ENCODE measurements around the gene KCNC2. TPM values are rescaled to one million over a fixed set of nuclear protein-coding genes. Genes with fewer than 3 reads are reported as not detected.

KCNC2 gene
- total RNA-seq, 1 experiment from 2014 or later = not detected

DNA sequence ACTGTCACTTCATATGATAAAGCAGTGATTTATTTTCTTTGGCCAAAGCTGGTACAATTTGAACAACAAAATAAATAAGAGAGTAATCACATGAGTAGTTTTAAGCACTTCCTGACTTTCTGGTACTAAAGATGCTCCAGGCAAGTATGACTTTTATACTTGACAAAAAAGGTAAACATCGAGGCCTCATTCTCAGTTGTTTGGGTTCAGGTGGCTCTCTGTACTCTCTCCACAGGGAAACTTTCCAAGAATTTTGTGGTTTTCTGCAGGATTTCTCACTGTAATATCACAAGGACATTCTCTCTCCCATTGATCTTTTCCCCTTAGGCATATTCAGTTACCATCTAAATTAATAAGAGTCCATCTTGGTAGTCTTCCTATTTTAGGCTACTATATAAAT is 26.6 kb upstream of the KCNC2 start:
- Histone ChIP-seq H3K4me1 (ENCODE audit: control insufficient read depth, insufficient read depth, low read length) (no peaks in the 10 kb centered on the region), H3K9me3 (ENCODE audit: control insufficient read depth, insufficient read depth, low read depth, low read length) (peaks cover 21% of the 10 kb centered on the region; the same call in 1 of the 2 replicates), H3K4me3 (ENCODE audit: low read depth in 2 of 2, low read length in 2 of 2) (no peak overlapping the region), H3K27ac (ENCODE audit: low read length) (no peak overlapping the region), H3K36me3 (ENCODE audit: control insufficient read depth, insufficient read depth, low read length) (no peaks in the 10 kb centered on the region), H3K27me3 (ENCODE audit: control insufficient read depth, insufficient read depth, low read length) (no peaks in the 10 kb centered on the region)
- DNase-seq (ENCODE audit: low read depth, low spot score) (no peak), ATAC-seq (no peak; the same call in 1 of the 2 replicates)
- intact Hi-C loops (cut with micrococcal nuclease; ENCODE audit: unreplicated experiment) (no loop called here), in situ Hi-C loops (cut with HindIII; ENCODE audit: low pct_unique_long_range_greater_than_20kb, low sequenced_read_pairs) (no loop called here)
- POLR2A ChIA-PET = no interaction called here
- 0 out of 2 replicates have a peak, but pooled peaks have one; percentile 19 for TF ChIP-seq TCF7L2 (IDR thresholded peaks at IDR 0.05; ENCODE audit: low read depth, low read length)
- TF ChIP-seq SIN3A (IDR thresholded peaks at IDR 0.05; ENCODE audit: borderline replicate concordance, insufficient read depth, low read depth, low read length) = no peak
- CTCF ChIA-PET = no interaction called here
- BruUV-seq (replicated peaks) = no TSS peak

DNA sequence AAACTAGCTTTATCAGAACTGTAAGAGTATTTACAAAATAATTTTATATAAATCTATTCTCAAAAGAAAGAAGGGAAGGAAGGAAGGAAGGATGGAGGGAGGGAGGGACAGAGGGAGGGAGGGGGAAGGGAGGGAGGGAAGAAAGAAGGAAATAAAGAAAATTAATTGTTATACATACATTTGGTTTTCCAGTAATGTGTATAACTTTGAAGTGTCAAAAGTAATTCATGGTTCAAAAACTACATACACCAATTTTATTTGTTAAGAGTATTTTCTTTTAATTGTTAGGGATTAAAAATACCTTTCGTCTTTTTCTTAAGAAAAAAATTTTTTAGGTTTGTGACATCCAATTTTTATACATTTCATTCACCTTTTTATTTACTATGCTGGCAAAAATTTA is 17.5 kb upstream of the KCNC2 start:
- intact Hi-C loops (cut with micrococcal nuclease; ENCODE audit: unreplicated experiment) (no loop called here), in situ Hi-C loops (cut with HindIII; ENCODE audit: low pct_unique_long_range_greater_than_20kb, low sequenced_read_pairs) (no loop called here)
- Histone ChIP-seq H3K4me3 (ENCODE audit: low read depth in 2 of 2, low read length in 2 of 2) (no peak overlapping the region), H3K4me1 (ENCODE audit: control insufficient read depth, insufficient read depth, low read length) (no peaks in the 10 kb centered on the region), H3K27ac (ENCODE audit: low read length) (no peak overlapping the region), H3K27me3 (ENCODE audit: control insufficient read depth, insufficient read depth, low read length) (no peaks in the 10 kb centered on the region), H3K36me3 (ENCODE audit: control insufficient read depth, insufficient read depth, low read length) (no peaks in the 10 kb centered on the region), H3K9me3 (ENCODE audit: control insufficient read depth, insufficient read depth, low read depth, low read length) (no peaks in the 10 kb centered on the region; the same call in 1 of the 2 replicates)
- no TSS peak for BruUV-seq (replicated peaks)
- no peak for ATAC-seq
- no peak for DNase-seq (ENCODE audit: low read depth, low spot score)
- POLR2A ChIA-PET = interaction anchor here (0.6 kb wide), 1 partner anchor 467 kb away, joined by 3 read pairs; no protein-coding TSS in a partner anchor
- TF ChIP-seq POLR2AphosphoS5 (IDR thresholded peaks at IDR 0.05; ENCODE audit: low read depth, low read length) = no peak
- TF ChIP-seq, protein P1, sequence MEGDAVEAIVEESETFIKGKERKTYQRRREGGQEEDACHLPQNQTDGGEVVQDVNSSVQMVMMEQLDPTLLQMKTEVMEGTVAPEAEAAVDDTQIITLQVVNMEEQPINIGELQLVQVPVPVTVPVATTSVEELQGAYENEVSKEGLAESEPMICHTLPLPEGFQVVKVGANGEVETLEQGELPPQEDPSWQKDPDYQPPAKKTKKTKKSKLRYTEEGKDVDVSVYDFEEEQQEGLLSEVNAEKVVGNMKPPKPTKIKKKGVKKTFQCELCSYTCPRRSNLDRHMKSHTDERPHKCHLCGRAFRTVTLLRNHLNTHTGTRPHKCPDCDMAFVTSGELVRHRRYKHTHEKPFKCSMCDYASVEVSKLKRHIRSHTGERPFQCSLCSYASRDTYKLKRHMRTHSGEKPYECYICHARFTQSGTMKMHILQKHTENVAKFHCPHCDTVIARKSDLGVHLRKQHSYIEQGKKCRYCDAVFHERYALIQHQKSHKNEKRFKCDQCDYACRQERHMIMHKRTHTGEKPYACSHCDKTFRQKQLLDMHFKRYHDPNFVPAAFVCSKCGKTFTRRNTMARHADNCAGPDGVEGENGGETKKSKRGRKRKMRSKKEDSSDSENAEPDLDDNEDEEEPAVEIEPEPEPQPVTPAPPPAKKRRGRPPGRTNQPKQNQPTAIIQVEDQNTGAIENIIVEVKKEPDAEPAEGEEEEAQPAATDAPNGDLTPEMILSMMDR (IDR thresholded peaks at IDR 0.05) = no peak
- no peak for TF ChIP-seq TCF7L2 (IDR thresholded peaks at IDR 0.05; ENCODE audit: low read depth, low read length)
- no peak for TF ChIP-seq SIN3A (IDR thresholded peaks at IDR 0.05; ENCODE audit: borderline replicate concordance, insufficient read depth, low read depth, low read length)
- TF ChIP-seq, protein P2, sequence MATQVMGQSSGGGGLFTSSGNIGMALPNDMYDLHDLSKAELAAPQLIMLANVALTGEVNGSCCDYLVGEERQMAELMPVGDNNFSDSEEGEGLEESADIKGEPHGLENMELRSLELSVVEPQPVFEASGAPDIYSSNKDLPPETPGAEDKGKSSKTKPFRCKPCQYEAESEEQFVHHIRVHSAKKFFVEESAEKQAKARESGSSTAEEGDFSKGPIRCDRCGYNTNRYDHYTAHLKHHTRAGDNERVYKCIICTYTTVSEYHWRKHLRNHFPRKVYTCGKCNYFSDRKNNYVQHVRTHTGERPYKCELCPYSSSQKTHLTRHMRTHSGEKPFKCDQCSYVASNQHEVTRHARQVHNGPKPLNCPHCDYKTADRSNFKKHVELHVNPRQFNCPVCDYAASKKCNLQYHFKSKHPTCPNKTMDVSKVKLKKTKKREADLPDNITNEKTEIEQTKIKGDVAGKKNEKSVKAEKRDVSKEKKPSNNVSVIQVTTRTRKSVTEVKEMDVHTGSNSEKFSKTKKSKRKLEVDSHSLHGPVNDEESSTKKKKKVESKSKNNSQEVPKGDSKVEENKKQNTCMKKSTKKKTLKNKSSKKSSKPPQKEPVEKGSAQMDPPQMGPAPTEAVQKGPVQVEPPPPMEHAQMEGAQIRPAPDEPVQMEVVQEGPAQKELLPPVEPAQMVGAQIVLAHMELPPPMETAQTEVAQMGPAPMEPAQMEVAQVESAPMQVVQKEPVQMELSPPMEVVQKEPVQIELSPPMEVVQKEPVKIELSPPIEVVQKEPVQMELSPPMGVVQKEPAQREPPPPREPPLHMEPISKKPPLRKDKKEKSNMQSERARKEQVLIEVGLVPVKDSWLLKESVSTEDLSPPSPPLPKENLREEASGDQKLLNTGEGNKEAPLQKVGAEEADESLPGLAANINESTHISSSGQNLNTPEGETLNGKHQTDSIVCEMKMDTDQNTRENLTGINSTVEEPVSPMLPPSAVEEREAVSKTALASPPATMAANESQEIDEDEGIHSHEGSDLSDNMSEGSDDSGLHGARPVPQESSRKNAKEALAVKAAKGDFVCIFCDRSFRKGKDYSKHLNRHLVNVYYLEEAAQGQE (IDR thresholded peaks at IDR 0.05; ENCODE audit: insufficient read depth in 1 of 2, low read depth in 2 of 2, low read length in 1 of 2) = no peak
- CTCF ChIA-PET = interaction anchor here (0.7 kb wide), 1 partner anchor 47 kb away, joined by 4 read pairs; no protein-coding TSS in a partner anchor

DNA sequence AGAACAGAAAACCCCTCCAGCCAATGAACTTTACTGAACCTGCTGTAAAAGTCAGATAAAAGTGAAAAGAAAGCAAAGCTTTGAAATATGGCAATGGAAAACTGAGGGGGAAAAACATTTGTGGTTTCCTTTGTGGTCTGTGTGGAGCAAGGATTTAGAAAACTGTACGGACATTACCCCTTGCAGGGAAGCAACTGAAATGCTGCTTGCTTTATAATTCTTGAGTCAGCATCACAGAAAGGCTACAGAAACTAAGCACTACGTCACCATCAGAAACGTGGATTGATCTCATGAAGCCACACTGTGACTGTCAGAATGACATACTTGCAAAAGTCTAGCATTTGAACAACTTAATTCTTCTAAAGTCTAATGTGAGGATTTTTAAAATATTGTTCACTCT is 2.4 kb upstream of the KCNC2 start:
- no TSS peak for BruUV-seq (replicated peaks)
- in situ Hi-C loops (cut with HindIII; ENCODE audit: low pct_unique_long_range_greater_than_20kb, low sequenced_read_pairs) = no loop called here

More for the DNA sequence above, 2.4 kb upstream of the KCNC2 start:
- H3K4me1 ChIP-seq (ENCODE audit: control insufficient read depth, insufficient read depth, low read length) = no peaks in the 10 kb centered on the region
- no peaks in the 10 kb centered on the region for H3K27me3 ChIP-seq (ENCODE audit: control insufficient read depth, insufficient read depth, low read length)
- intact Hi-C loops (cut with micrococcal nuclease; ENCODE audit: unreplicated experiment) = no loop called here
- no peak for DNase-seq (ENCODE audit: low read depth, low spot score)
- H3K9me3 ChIP-seq (ENCODE audit: control insufficient read depth, insufficient read depth, low read depth, low read length) = peaks cover 3% of the 10 kb centered on the region; the same call in 1 of the 2 replicates
- no peaks in the 10 kb centered on the region for H3K36me3 ChIP-seq (ENCODE audit: control insufficient read depth, insufficient read depth, low read length)
- TF ChIP-seq, protein P1 (IDR thresholded peaks at IDR 0.05) = no peak
- TF ChIP-seq, protein P2 (IDR thresholded peaks at IDR 0.05; ENCODE audit: insufficient read depth in 1 of 2, low read depth in 2 of 2, low read length in 1 of 2) = no peak
- TF ChIP-seq TCF7L2 (IDR thresholded peaks at IDR 0.05; ENCODE audit: low read depth, low read length) = no peak
- TF ChIP-seq POLR2AphosphoS5 (IDR thresholded peaks at IDR 0.05; ENCODE audit: low read depth, low read length) = no peak
- TF ChIP-seq SIN3A (IDR thresholded peaks at IDR 0.05; ENCODE audit: borderline replicate concordance, insufficient read depth, low read depth, low read length) = no peak
- CTCF ChIA-PET = no interaction called here
- POLR2A ChIA-PET = no interaction called here
- H3K4me3 ChIP-seq (ENCODE audit: low read depth in 2 of 2, low read length in 2 of 2) = no peak overlapping the region
- no peak for ATAC-seq
- no peak overlapping the region for H3K27ac ChIP-seq (ENCODE audit: low read length)
